GM12878 (cell line): ENCODE results near the gene FNDC3A. TPM values are rescaled to one million over a fixed set of nuclear protein-coding genes. Genes with fewer than 3 reads are reported as not detected.
A peak's percentile ranks its signal among the peaks of the same experiment; 100 is the strongest.

Source experiments
- ATAC-seq: fragments of 200-7000 bp; cut with Tn5 transposase; 3 replicates; pipeline ENCODE4 v1.9.1; 2020; ENCODE audit warnings: mild to moderate bottlenecking, moderate library complexity
- Bru-seq: library from RNA; stranded (reverse); fragments of 400-500 nt; gene quantifications from one replicate; lab custom pipeline; 2021; lab: Mats Ljungman, UMichigan
- BruChase-seq, 2 experiments: library from RNA; stranded (reverse); fragments of 400-500 nt; gene quantifications; one replicate each; lab custom pipeline; 2021; lab: Mats Ljungman, UMichigan
- BruUV-seq: library from RNA; stranded (reverse); fragments of 400-500 nt; replicated peaks from 2 replicates; lab custom pipeline; 2021; lab: Mats Ljungman, UMichigan
- CTCF ChIA-PET: fragments of 300-600 bp; sonication (Branson Sonifier 250); formaldehyde crosslinking; extraction: SDS; loops from one replicate; lab custom pipeline; 2021; ENCODE audit warnings: inconsistent platforms; lab: Yijun Ruan, JAX
- POLR2A ChIA-PET: fragments of 350-600 bp; formaldehyde crosslinking; extraction: SDS; loops from one replicate; lab custom pipeline; 2021; ENCODE audit warnings: inconsistent platforms; lab: Charles Lee
- RAD21 ChIA-PET: fragments of 300-600 bp; sonication (Branson Sonifier 250); formaldehyde crosslinking; loops from one replicate; lab custom pipeline; 2023; ENCODE audit warnings: antibody characterized with exemption; ENCODE audit not compliant: unreplicated experiment; lab: Charles Lee
- SMC1A ChIA-PET: fragments of 300-600 bp; sonication (Branson Sonifier 250); formaldehyde crosslinking; loops from one replicate; lab custom pipeline; 2023; ENCODE audit not compliant: unreplicated experiment, uncharacterized antibody; lab: Charles Lee
- DNase-seq: peaks from one replicate; pipeline ENCODE4 v3.0.0-alpha.2; 2011; ENCODE audit warnings: low read depth, low spot score
- FAIRE-seq: peaks from 3 replicates; lab custom pipeline; 2011; peaks lifted over from hg19 to GRCh38; lab: Jason Lieb, UNC
- H2AFZ ChIP-seq: 2 replicates; pipeline ENCODE4 v1.6.0; 2011; ENCODE audit warnings: low read depth, low read length, control low read depth; ENCODE audit not compliant: control insufficient read depth
- H3K27ac ChIP-seq: 2 replicates; pipeline ENCODE4 v1.5.1; 2011; ENCODE audit warnings: control low read depth; ENCODE audit not compliant: control insufficient read depth, insufficient read depth
- H3K27me3 ChIP-seq, 2 experiments: replicated peaks in 1 of 2; 2 replicates each; pipeline versions ENCODE4 v1.6.0 to v1.6.1; 2011; ENCODE audit warnings: low read length in 1 of 2; ENCODE audit not compliant: control insufficient read depth in 2 of 2, insufficient read depth in 2 of 2
- H3K36me3 ChIP-seq, 2 experiments: 2 replicates each; pipeline ENCODE4 v1.5.1; 2011; ENCODE audit warnings: low read length in 1 of 2; ENCODE audit not compliant: control insufficient read depth in 2 of 2, insufficient read depth in 2 of 2
- H3K4me1 ChIP-seq: 2 replicates; pipeline ENCODE4 v1.6.1; 2011; ENCODE audit warnings: mild to moderate bottlenecking, low read length, moderate library complexity, mixed read lengths; ENCODE audit not compliant: control insufficient read depth, insufficient read depth
- H3K4me2 ChIP-seq: 2 replicates; pipeline ENCODE4 v1.6.0; 2011; ENCODE audit warnings: control low read depth; ENCODE audit not compliant: control insufficient read depth, insufficient read depth
- H3K4me3 ChIP-seq: fragments of 200-600 bp; sonication (generic); 2 replicates; pipeline ENCODE4 v1.5.1; 2016
- H3K79me2 ChIP-seq: 2 replicates; pipeline ENCODE4 v1.6.0; 2011; ENCODE audit warnings: low read length; ENCODE audit not compliant: control insufficient read depth, insufficient read depth
- H3K9ac ChIP-seq: 2 replicates; pipeline ENCODE4 v1.8.0; 2011; ENCODE audit warnings: low read length, control low read depth, mixed read lengths; ENCODE audit not compliant: control insufficient read depth, insufficient read depth
- H3K9me3 ChIP-seq: replicated peaks from 3 replicates; pipeline ENCODE4 v1.5.1; 2011; ENCODE audit warnings: mild to moderate bottlenecking, low read length; ENCODE audit not compliant: control insufficient read depth, insufficient read depth
- H4K20me1 ChIP-seq: 2 replicates; pipeline ENCODE4 v1.6.0; 2011; ENCODE audit not compliant: control insufficient read depth, insufficient read depth
- ASH2L ChIP-seq: fragments of 300-600, 200-600 bp; sonication (generic); IDR thresholded peaks from 2 replicates; pipeline ENCODE4 v1.6.1; 2017; ENCODE audit warnings: low read depth, mild to moderate bottlenecking, borderline replicate concordance
- BHLHE40 ChIP-seq, 2 experiments: fragments of 450-650 bp in 1 of 2; IDR thresholded peaks; 2 replicates each; pipeline ENCODE4 v1.6.1; 2011 to 2017; ENCODE audit warnings: low read depth in 2 of 2, borderline replicate concordance in 1 of 2, improper control_type of control experiment in 1 of 2, low read length in 1 of 2, mild to moderate bottlenecking in 1 of 2
- CHD2 ChIP-seq: IDR thresholded peaks from 2 replicates; pipeline ENCODE4 v1.6.1; 2011; ENCODE audit warnings: low read depth, low read length, improper control_type of control experiment, borderline replicate concordance
- CREM ChIP-seq: IDR thresholded peaks from 2 replicates; pipeline ENCODE4 v1.6.1; 2014; ENCODE audit warnings: antibody characterized with exemption, low read depth
- IKZF1 ChIP-seq: fragments of 450-650 bp; conservative IDR thresholded peaks from 2 replicates; pipeline ENCODE4 v1.6.1; 2017; ENCODE audit warnings: antibody characterized with exemption, mild to moderate bottlenecking
- KLF5 ChIP-seq: fragments of 450-650 bp; IDR thresholded peaks from 2 replicates; pipeline ENCODE4 v1.6.1; 2014; ENCODE audit warnings: mild to moderate bottlenecking; ENCODE audit not compliant: partially characterized antibody
- MYC ChIP-seq: IDR thresholded peaks from 2 replicates; pipeline ENCODE4 v1.6.1; 2011; ENCODE audit warnings: mild to moderate bottlenecking, low read length, moderate library complexity, inconsistent platforms; ENCODE audit not compliant: insufficient read depth, insufficient replicate concordance, insufficient read length, severe bottlenecking
- NR2F1 ChIP-seq: fragments of 450-650 bp; conservative IDR thresholded peaks from 2 replicates; pipeline ENCODE4 v1.6.1; 2017; ENCODE audit warnings: mild to moderate bottlenecking
- PML ChIP-seq: IDR thresholded peaks from 2 replicates; pipeline ENCODE4 v1.6.1; 2012; ENCODE audit warnings: low read length, inconsistent platforms
- RB1 ChIP-seq: fragments of 450-650 bp; formaldehyde crosslinking; IDR thresholded peaks from 2 replicates; pipeline ENCODE4 v1.6.1; 2017; ENCODE audit warnings: mild to moderate bottlenecking, borderline replicate concordance
- RELA ChIP-seq: fragments of 450-650 bp; IDR thresholded peaks from 2 replicates; pipeline ENCODE4 v1.8.0; 2014; ENCODE audit warnings: borderline replicate concordance; ENCODE audit not compliant: partially characterized antibody
- SPI1 ChIP-seq: IDR thresholded peaks from 2 replicates; pipeline ENCODE4 v1.6.1; 2011; ENCODE audit warnings: low read depth, mild to moderate bottlenecking, low read length, moderate library complexity, borderline replicate concordance; ENCODE audit not compliant: insufficient read depth
- ZBED1 ChIP-seq: IDR thresholded peaks from 2 replicates; pipeline ENCODE4 v1.6.1; 2016; ENCODE audit warnings: borderline replicate concordance
- ZNF622 ChIP-seq: fragments of 450-650 bp; IDR thresholded peaks from 2 replicates; pipeline ENCODE4 v1.6.1; 2017; ENCODE audit warnings: mild to moderate bottlenecking, inconsistent platforms
- WGBS: methylation state at CpG from one replicate; pipeline ENCODE4 v1.1.6; 2016; ENCODE audit warnings: low lambda C conversion rate; ENCODE audit not compliant: insufficient replicate concordance, insufficient coverage; ENCODE audit errors: missing lambda C conversion rate; 5-methylcytosine and 5-hydroxymethylcytosine counted together
- in situ Hi-C: fragments of 300-500 bp; cut with MboI; formaldehyde crosslinking; loops from 9 replicates; pipeline ENCODE4 v1.14.3; 2018; ENCODE audit warnings: mixed read lengths
- intact Hi-C: fragments of 100-400 bp; cut with micrococcal nuclease; formaldehyde crosslinking; loops from one replicate; pipeline ENCODE4 v1.14.2; 2022; ENCODE audit not compliant: unreplicated experiment
- long read RNA-seq, 2 experiments: library from polyadenylated mRNA; unstranded; transcript quantifications; one replicate each; pipeline ENCODE4 v2.0.0, GENCODE V29; 2019 to 2020
- polyA minus RNA-seq, 3 experiments: library from RNA; depleted of rRNA, polyadenylated mRNA; stranded (reverse); fragments of >200 nt; gene quantifications; 2 replicates each; pipeline ENCODE4 v1.2.3, GENCODE V29; 2011
- polyA plus RNA-seq, 11 experiments: library from polyadenylated mRNA; depleted of rRNA in 4 of 11; unstranded in 6 of 11; stranded (reverse) in 5 of 11; fragments of >200 nt; fragmentation: Nextera tagmentation in 4 of 11; fragmentation: Illumina TruSeq in 1 of 11; extraction: Ambion mirVana in 4 of 11; extraction: Trizol in 1 of 11; gene quantifications; 1 replicate in 1 of 11; 2 replicates in 10 of 11; pipeline versions ENCODE4 v1.2.1 to v1.2.3, GENCODE V29; 2011 to 2016; ENCODE audit warnings: inconsistent platforms in 2 of 11, missing spikeins in 2 of 11, low read depth in 1 of 11
- total RNA-seq, 4 experiments: library from RNA; depleted of rRNA in 3 of 4; stranded (reverse); fragments of >200 nt in 3 of 4; fragmentation: Illumina TruSeq in 1 of 4; extraction: Trizol in 1 of 4; gene quantifications; 2 replicates each; pipeline versions ENCODE4 v1.2.1 to v1.2.3, GENCODE V29; 2013 to 2021

The FNDC3A gene, protein sequence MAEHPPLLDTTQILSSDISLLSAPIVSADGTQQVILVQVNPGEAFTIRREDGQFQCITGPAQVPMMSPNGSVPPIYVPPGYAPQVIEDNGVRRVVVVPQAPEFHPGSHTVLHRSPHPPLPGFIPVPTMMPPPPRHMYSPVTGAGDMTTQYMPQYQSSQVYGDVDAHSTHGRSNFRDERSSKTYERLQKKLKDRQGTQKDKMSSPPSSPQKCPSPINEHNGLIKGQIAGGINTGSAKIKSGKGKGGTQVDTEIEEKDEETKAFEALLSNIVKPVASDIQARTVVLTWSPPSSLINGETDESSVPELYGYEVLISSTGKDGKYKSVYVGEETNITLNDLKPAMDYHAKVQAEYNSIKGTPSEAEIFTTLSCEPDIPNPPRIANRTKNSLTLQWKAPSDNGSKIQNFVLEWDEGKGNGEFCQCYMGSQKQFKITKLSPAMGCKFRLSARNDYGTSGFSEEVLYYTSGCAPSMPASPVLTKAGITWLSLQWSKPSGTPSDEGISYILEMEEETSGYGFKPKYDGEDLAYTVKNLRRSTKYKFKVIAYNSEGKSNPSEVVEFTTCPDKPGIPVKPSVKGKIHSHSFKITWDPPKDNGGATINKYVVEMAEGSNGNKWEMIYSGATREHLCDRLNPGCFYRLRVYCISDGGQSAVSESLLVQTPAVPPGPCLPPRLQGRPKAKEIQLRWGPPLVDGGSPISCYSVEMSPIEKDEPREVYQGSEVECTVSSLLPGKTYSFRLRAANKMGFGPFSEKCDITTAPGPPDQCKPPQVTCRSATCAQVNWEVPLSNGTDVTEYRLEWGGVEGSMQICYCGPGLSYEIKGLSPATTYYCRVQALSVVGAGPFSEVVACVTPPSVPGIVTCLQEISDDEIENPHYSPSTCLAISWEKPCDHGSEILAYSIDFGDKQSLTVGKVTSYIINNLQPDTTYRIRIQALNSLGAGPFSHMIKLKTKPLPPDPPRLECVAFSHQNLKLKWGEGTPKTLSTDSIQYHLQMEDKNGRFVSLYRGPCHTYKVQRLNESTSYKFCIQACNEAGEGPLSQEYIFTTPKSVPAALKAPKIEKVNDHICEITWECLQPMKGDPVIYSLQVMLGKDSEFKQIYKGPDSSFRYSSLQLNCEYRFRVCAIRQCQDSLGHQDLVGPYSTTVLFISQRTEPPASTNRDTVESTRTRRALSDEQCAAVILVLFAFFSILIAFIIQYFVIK
- total RNA-seq (2013; cell fraction: nucleolus; rRNA removed) = 139 and 143 TPM in 2 replicates
- total RNA-seq (2014; rRNA removed) (25.0 and 27.9 TPM in 2 replicates), total RNA-seq (2014; rRNA removed; fragmentation: Illumina TruSeq; extraction: Trizol) (32.2 and 33.6 TPM in 2 replicates), total RNA-seq (2021) (23.6 and 26.2 TPM in 2 replicates), polyA plus RNA-seq (2011; rRNA removed) (46.4 and 63.8 TPM in 2 replicates), polyA plus RNA-seq (2014; fragmentation: Illumina TruSeq; extraction: Trizol) (29.2 and 36.0 TPM in 2 replicates), polyA plus RNA-seq (2014; fragmentation: Nextera tagmentation; extraction: Ambion mirVana) (1 to 10 TPM; 6.3 to 8.4 TPM), polyA plus RNA-seq (2014; rRNA removed) (15.6 and 20.5 TPM in 2 replicates), polyA plus RNA-seq (2016; fragmentation: Nextera tagmentation; extraction: Ambion mirVana) (10 to 100 TPM; 14.6 to 15.7 TPM), polyA minus RNA-seq (2011; rRNA and poly(A)+ RNA removed) (84.8 and 124 TPM in 2 replicates), Bru-seq, nascent RNA (percentile 89 among the genes with signal in this experiment), BruChase-seq, experiment 1, labeled RNA remaining after a 6-hour chase (percentile 80 among the genes with signal in this experiment), BruChase-seq, experiment 2, labeled RNA remaining after a 2-hour chase (percentile 84 among the genes with signal in this experiment)
- polyA plus RNA-seq (2011; ENCODE audit: low read depth) = 16.8 TPM
- polyA plus RNA-seq (2011; cell fraction: cytosol; rRNA removed) = 20.2 and 24.0 TPM in 2 replicates
- polyA plus RNA-seq (2011; cell fraction: nucleus; rRNA removed) = 44.8 and 48.2 TPM in 2 replicates
- polyA plus RNA-seq (2012) = 17.2 and 24.4 TPM in 2 replicates
- 18.0 and 19.6 TPM in 2 replicates for polyA minus RNA-seq (2011; cell fraction: cytosol; rRNA and poly(A)+ RNA removed)
- 46.8 and 64.9 TPM in 2 replicates for polyA minus RNA-seq (2011; cell fraction: nucleus; rRNA and poly(A)+ RNA removed)
- long read RNA-seq, experiment 1, partial matches to known transcripts = 4 of 4 reads
- long read RNA-seq, experiment 1, other reads (novel, unspliced or antisense) = 0 of 4 reads
- long read RNA-seq, experiment 2, partial matches to known transcripts = 31 of 47 reads
- long read RNA-seq, experiment 2, other reads (novel, unspliced or antisense) = 16 of 47 reads

DNA sequence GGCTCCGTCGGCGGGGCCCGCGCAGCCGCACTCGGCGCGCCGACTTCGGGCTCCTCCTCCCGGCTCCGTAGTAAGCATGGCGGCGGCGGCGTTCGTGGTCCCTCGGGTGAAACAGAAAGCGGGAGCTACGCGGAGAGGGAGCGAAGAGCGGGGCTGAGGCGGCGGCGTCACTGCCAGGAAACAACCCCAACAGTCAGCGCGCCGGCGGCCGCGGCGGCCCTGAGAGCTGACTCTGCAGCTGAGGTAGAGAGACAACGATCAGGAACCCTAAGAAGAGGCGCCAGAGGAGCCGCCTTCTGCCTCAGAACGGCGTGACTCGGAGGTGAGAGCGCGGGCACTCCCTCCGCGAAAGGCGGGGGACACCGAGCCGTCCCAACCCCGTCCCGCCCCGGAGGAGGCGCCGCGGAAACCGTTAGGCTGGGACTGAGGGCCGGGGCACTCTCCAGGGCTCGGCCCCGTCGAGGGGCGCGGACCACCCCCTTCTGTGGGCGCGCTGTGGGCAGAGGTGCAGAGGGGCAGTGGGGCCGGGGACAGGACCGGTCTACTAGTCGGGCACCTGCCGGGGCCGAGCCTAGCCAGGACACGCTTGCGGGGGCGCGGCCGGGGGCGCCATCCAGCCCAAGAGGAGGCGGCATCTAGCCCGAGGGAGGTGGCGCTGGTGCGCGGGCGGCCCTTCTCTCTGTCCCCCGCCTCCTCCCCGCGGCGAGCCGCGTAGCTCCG, at the start of gene FNDC3A:
TSS of gene FNDC3A (plus strand) at position 57 of the 720 bp plus-strand sequence. CDS start 30,279 bp downstream, outside the sequence.
- no peaks in the 10 kb centered on the region for H4K20me1 ChIP-seq
- peak; percentile 84 for TF ChIP-seq IKZF1
- TF ChIP-seq MYC = peak; percentile 39
- peak; percentile 39; the same call in 1 of the 2 replicates for TF ChIP-seq ASH2L
- TF ChIP-seq ZBED1 = 0 out of 2 replicates have a peak, but pooled peaks have one; percentile 8
- TF ChIP-seq PML = peak; percentile 14; the same call in 1 of the 2 replicates
- TF ChIP-seq SPI1 = no peak
- TF ChIP-seq KLF5 = no peak
- peak; percentile 29; the same call in 1 of the 2 replicates for TF ChIP-seq CHD2
- TF ChIP-seq NR2F1 = peak; percentile 37
- peak; percentile 49 for TF ChIP-seq CREM
- peak; percentile 66; the same call in 1 of the 2 replicates for TF ChIP-seq RB1
- peak; percentile 5 for TF ChIP-seq RELA
- TF ChIP-seq ZNF622 = no peak
- peak in 1 of 2 experiments; percentile 81; a peak in 2 of 4 replicates for TF ChIP-seq BHLHE40 (IDR thresholded peaks at IDR 0.05; ENCODE audit: borderline replicate concordance in 1 of 2, low read depth in 2 of 2, low read length in 1 of 2)

More for the DNA sequence above, at the start of gene FNDC3A:
- Histone ChIP-seq H3K36me3 (no peaks in the 10 kb centered on the region), H3K9ac (peak within 1 kb of the TSS; percentile 97), H3K4me2 (peak within 1 kb of the TSS; percentile 72), H3K4me3 (peak within 1 kb of the TSS; percentile 80), H2AFZ (peak within 1 kb of the TSS; percentile 89), H3K79me2 (peaks cover 48% of the 10 kb centered on the region), H3K27me3 (no peaks in the 10 kb centered on the region), H3K27ac (peak within 1 kb of the TSS; percentile 96), H3K4me1 (peaks cover 3% of the 10 kb centered on the region; the same call in 1 of the 2 replicates), H3K9me3 (peaks cover 18% of the 10 kb centered on the region)
- peak; percentile 82 for ATAC-seq
- DNase-seq = no peak
- no TSS peak for BruUV-seq
- ChIA-PET POLR2A (no interaction called here), RAD21 (interaction anchor here (1.0 kb wide), 1 partner anchor 135 kb away, joined by 3 read pairs; no protein-coding TSS in a partner anchor), SMC1A (interaction anchor here (1.1 kb wide), 1 partner anchor 28 kb away, joined by 3 read pairs; no protein-coding TSS in a partner anchor), CTCF (no interaction called here)
- in situ Hi-C loops (no loop called here), intact Hi-C loops (loop anchor here (5.0 kb wide), 2 partner anchors 106 to 136 kb away; no protein-coding TSS in a partner anchor)
- no peak for FAIRE-seq
- WGBS = 0% methylated on average over 52 of the region's 86 CpGs
